GM19468 (cell line): ENCODE data around the gene ZCRB1.
"Not testable (repeated sequence)": the region's sequence is repeated elsewhere in the genome, so short reads cannot be mapped to it uniquely, and the experiment has no call there.

Experiments used
- ATAC-seq: cut with Tn5 transposase; IDR thresholded peaks from one replicate; pipeline ENCODE4 v1.9.1; 2021; ENCODE audit warnings: mild to moderate bottlenecking, moderate library complexity, moderate number of reproducible peaks; ENCODE audit not compliant: unreplicated experiment; ENCODE audit errors: extremely low read depth

The ZCRB1 gene

GRCh38 chr12:42332301-42333285 lies 6.7 kb upstream of the ZCRB1 start:
- ATAC-seq: no peak

GRCh38 chr12:42330097-42330496 lies 4.2 kb upstream of the ZCRB1 start:
- not testable (repeated sequence) for ATAC-seq

GRCh38 chr12:42327227-42327590 lies 1.3 kb upstream of the ZCRB1 start:
- no peak for ATAC-seq

- no peak for ATAC-seq
These were observed 790 bp upstream of the ZCRB1 start for GRCh38 chr12:42326541-42327226.

DNA sequence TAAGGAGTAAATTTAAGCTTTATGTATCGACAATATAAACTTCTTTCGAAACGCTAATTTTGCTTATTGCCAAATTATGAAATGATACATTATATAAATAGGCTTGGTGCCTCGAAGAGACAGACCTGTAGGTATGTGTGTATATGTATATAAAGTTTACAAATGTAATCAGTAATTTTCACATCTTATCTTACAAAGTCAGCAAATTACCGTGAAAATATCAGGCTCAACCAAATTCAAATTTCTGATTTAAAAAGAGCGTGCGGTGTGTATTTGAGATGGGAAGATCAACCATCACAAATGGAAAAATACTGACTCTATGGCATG lies 605 bp downstream of the ZCRB1 start:
- no peak for ATAC-seq

DNA sequence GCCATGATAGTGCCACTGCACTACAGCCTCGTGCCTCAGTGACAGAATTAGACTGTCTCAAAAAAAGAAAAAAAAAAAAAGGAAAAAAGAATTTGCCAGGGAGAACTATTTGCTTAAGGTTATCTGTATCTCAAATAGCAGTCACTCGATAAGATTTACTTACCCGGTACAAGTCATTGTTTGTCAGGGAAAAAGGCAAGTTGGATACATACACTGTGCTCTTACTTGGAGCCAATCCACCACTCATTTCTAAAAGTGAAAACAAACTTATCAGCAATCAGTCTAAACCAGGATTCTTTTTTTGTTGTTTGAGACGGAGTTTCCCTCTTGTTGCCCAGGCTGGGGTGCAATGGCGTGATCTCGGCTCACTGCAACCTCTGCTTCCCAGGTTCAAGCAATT lies 2.0 kb downstream of the ZCRB1 start:
- ATAC-seq: no peak

DNA sequence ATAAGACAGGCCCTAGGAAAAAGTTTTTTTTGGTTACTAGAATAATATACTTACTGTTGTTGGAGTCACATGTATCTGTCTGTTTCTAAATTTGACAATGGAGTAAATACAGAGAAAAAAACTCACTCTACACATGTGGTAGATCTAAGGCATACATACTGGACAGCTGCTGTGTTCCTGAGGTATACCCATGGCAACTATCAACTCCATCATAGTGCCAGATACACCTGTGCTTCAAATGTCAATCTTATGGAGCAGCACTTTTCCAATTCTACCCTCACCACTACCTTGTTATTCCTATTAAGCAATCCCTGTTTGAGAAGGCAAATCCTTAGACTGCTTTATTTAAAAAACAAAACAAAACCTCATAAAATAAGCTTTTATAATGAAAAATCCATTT lies 3.3 kb downstream of the ZCRB1 start:
- no peak for ATAC-seq

DNA sequence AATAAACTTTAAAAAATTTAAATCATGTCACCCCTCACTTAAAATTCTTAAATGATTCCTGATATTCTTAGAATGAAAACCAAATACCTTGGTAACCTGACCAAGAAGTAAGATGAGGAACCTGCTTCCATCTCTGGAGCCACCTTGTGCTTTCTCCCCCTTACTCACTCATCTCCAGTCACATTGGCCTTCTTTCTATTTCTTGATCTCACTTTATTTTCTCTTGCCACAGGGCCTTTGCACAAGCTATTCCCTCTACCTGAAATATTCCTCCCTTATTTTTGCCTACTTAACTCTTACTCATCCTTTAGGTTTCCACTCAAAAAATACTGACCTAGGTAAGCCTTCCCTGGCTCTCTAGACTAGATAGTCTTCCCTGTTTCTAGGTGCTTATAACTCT lies 5.1 kb downstream of the ZCRB1 start:
- ATAC-seq: no peak

GRCh38 chr12:42315108-42315507 lies 10.8 kb downstream of the ZCRB1 start:
- ATAC-seq: no peak

DNA sequence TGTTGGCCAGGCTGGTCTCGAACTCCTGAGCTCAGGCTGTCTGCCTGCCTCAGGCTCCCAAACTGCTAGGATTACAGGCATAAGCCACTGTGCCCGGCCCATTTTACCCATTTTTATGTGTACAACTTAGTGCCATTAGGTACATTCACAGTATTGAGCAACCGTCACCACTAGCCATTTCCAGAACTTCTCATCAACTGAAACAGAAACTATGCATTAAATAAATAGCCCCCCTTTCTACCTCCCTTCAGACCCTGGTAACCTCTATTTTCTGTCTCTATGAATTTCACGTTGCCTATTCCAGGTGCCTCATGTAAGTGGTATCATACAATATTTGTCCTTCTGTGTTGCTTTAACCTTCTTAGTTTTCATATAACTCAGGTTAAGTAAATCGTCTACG lies 15.9 kb downstream of the ZCRB1 start:
- ATAC-seq: no peak

DNA sequence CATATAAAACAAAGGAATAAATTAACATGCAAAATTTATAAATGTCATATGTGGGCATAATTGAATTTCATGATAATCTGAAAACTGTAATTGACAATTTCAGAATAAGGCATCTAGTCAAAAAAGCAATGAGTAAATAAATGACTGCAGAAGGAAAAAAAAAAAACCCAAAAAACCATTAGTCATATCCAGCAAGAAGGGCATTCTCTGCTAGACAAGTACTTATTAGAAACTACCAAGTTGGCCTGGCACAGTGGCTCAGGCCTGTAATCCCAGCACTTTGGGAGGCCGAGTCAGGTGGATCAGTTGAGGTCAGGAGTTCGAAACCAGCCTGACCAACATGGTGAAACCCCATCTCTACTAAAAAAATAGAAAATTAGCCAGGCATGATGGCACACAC lies 17.5 kb downstream of the ZCRB1 start:
- no peak for ATAC-seq

DNA sequence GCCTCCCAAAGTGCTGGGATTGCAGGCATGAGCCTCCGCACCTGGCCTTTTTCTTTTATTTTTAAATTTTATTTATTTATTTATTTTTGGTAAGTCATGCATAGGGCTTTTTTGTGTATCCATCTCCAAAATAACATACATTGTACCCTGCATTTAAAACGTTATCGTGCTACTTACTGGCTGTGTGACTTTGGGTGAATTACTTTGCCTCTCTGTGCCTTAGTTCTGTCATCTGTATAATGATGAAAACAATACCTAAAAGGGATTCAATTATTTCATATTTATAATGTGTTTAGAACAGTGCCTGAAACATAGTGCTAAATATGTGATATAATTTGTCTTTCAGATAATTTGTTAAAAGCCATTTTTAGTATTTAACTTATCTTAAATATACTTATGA lies 19.6 kb downstream of the ZCRB1 start:
- no peak for ATAC-seq

DNA sequence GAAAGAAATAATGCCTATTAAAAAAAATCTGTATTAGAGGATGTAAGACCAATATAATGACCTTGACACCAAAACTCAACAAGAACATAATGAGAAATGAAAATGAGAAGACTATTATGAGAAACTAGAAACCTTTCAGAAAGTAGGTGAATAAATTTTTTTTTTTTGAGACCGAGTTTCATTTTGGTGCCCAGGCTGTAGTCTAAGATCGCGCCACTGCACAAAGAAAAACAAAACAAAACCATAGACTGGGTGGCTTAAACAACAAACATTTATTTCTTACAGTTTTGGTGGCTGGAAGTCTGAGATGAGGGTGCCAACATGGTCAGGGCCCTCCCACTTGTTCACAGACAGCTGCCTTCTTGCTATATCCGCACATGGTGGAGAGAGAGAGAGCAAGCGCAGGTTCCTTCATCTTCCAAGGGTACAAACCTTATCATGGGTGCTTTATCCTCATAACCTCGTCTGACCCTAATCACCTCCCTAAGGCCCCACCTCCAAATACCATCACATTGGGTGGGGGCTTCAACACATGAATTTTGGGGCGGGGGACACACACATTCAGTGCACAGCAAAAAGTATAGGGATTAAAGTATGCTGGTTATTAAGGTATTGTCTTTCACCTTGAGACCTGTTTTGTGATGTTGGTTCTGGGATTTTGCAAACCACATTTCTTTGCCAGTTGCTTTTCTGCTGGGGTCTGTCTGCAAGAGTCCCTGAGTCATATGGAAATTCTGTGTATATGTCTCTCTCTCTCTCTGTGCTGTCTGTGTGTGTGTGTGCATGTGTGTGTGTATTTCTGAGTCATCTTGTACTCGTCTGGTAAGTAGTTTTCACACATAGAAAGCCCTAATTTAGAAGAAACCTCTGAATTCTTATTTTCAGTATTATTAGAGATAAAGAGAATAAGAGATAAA lies 26.2 kb downstream of the ZCRB1 start:
- ATAC-seq: peak; percentile 75

DNA sequence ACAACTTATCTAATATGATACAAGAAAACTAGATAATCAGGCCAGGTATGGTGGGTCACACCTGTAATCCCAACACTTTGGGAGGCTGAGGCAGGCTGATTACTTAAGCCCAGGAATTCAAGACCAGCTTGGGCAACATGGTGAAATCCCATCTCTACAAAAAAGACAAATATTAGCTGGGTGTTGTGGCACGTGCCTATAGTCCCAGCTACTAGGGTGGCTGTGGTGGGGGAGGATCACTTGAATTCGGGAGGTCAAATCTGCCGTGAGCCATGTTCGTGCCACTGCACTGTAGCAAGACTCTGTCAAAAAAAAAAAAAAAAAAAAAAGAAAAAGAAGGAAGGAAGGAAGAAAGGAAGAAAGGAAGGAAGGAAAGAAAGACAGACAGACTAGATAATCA lies 27.0 kb downstream of the ZCRB1 start:
- ATAC-seq: no peak

GRCh38 chr12:42296503-42297109 lies 29.3 kb downstream of the ZCRB1 start:
- no peak for ATAC-seq

GRCh38 chr12:42291680-42292079 lies 34.2 kb downstream of the ZCRB1 start:
- no peak for ATAC-seq

DNA sequence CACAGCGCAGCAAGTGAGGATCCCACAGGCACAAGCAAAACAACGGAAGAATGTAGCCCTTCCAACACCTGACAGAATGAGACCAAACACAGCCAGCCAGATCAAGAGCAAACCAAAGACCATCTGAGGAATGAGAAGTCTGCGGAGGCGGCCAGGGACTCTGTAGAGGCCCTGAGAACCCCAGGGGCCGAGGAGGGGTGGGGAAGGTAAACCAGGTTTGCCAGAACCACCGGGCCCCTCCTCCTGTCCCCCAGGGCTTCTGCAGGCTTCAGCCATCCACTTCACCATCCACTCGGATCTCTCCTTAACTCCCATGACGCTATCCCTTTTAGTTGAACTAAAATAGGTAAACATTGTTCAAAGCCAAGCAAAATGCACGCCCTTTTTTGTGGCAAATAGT lies 37.4 kb downstream of the ZCRB1 start:
- ATAC-seq: no peak

GRCh38 chr12:42286741-42287140 lies 39.2 kb downstream of the ZCRB1 start:
- ATAC-seq: no peak

- no peak for ATAC-seq
These were observed 40.5 kb downstream of the ZCRB1 start for GRCh38 chr12:42285431-42285830.

DNA sequence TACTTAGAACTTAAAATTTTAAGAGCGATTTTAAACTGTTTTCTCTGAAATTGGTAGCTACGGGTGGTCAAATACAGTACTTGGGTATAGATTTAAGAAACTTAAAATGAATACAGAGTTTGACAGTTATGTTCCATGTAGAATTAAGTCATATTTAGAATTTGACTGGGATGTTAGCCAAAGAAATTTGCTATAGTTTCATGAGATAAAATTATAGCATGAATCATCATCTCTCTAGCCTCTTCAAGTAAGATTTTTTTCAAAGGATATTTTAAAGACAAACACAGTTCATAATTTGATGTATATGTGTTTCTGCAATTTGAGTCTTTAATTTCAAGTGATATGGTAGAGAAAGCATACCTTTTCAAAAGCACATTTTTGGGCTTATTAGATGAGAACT lies 41.0 kb downstream of the ZCRB1 start:
- ATAC-seq: no peak
